WTC11 (cell line): ENCODE measurements around the gene TSPO. TPM values are rescaled to one million over a fixed set of nuclear protein-coding genes. Genes with fewer than 3 reads are reported as not detected.

Experiments used
- ATAC-seq: fragments of 200-7000 bp; cut with Tn5 transposase; 2 replicates; pipeline ENCODE4 v1.10.0; 2021; ENCODE audit warnings: mild to moderate bottlenecking, moderate library complexity
- CTCF ChIA-PET: fragments of 300-600 bp; sonication (Branson Sonifier 250); formaldehyde crosslinking; loops from one replicate; lab custom pipeline; 2021; ENCODE audit warnings: antibody characterized with exemption; lab: Charles Lee
- POLR2A ChIA-PET: fragments of 350-600 bp; sonication (Branson Sonifier 250); formaldehyde crosslinking; loops from one replicate; lab custom pipeline; 2021; ENCODE audit warnings: antibody characterized with exemption; lab: Charles Lee
- DNase-seq: peaks from one replicate; pipeline ENCODE4 v3.0.0; 2021; ENCODE audit warnings: low spot score
- H3K27ac Mint-ChIP-seq: 2 replicates; pipeline ENCODE4 v1.8.0; 2021; ENCODE audit warnings: mixed read lengths
- H3K27me3 Mint-ChIP-seq: 2 replicates; pipeline ENCODE4 v1.8.0; 2021; ENCODE audit warnings: low read depth, mild to moderate bottlenecking, moderate library complexity, mixed read lengths
- H3K36me3 Mint-ChIP-seq: 2 replicates; pipeline ENCODE4 v1.8.0; 2021; ENCODE audit warnings: mixed read lengths
- H3K4me1 Mint-ChIP-seq: 2 replicates; pipeline ENCODE4 v1.8.0; 2022; ENCODE audit warnings: mixed read lengths
- H3K4me3 Mint-ChIP-seq: 2 replicates; pipeline ENCODE4 v1.8.0; 2021; ENCODE audit warnings: mild to moderate bottlenecking, moderate library complexity, mixed read lengths
- H3K9me3 Mint-ChIP-seq: 2 replicates; pipeline ENCODE4 v1.8.0; 2021; ENCODE audit warnings: mixed read lengths
- AR ChIP-seq: fragments of 250-450 bp; sonication (Bioruptor Pico); IDR thresholded peaks from 2 replicates; pipeline ENCODE4 v1.9.0; 2021; ENCODE audit warnings: mild to moderate bottlenecking
- ARID4B ChIP-seq: sonication (generic); formaldehyde crosslinking; IDR thresholded peaks from 2 replicates; pipeline ENCODE4 v1.8.0; 2023; ENCODE audit warnings: missing genetic modification reagents, mild to moderate bottlenecking, borderline replicate concordance
- ELF4 ChIP-seq: sonication (generic); formaldehyde crosslinking; IDR thresholded peaks from 2 replicates; pipeline ENCODE4 v1.8.1; 2022; ENCODE audit warnings: low read depth, mild to moderate bottlenecking, moderate library complexity, missing genetic modification reagents
- EMX1 ChIP-seq: fragments of 250-450 bp; sonication (Bioruptor Pico); IDR thresholded peaks from 2 replicates; pipeline ENCODE4 v1.8.0; 2021; ENCODE audit warnings: mild to moderate bottlenecking
- GRHL2 ChIP-seq: fragments of 250-450 bp; sonication (Bioruptor Pico); IDR thresholded peaks from 2 replicates; pipeline ENCODE4 v1.8.0; 2022; ENCODE audit warnings: mild to moderate bottlenecking, moderate library complexity; ENCODE audit not compliant: insufficient replicate concordance, severe bottlenecking
- GTF2I ChIP-seq: fragments of 250-450 bp; sonication (Bioruptor Pico); conservative IDR thresholded peaks from 2 replicates; pipeline ENCODE4 v1.4.0; 2021; ENCODE audit warnings: mild to moderate bottlenecking
- MYBL2 ChIP-seq: sonication (generic); formaldehyde crosslinking; IDR thresholded peaks from 2 replicates; pipeline ENCODE4 v1.8.1; 2023; ENCODE audit warnings: mild to moderate bottlenecking, moderate library complexity, missing genetic modification reagents
- NFYB ChIP-seq: sonication (generic); formaldehyde crosslinking; conservative IDR thresholded peaks from 2 replicates; pipeline ENCODE4 v1.8.0; 2022; ENCODE audit warnings: low read depth, missing genetic modification reagents
- PRDM15 ChIP-seq: sonication (generic); formaldehyde crosslinking; IDR thresholded peaks from 2 replicates; pipeline ENCODE4 v1.8.0; 2022; ENCODE audit warnings: missing genetic modification reagents
- PRRX2 ChIP-seq: fragments of 250-450 bp; sonication (Bioruptor Pico); IDR thresholded peaks from 2 replicates; pipeline ENCODE4 v1.8.0; 2021; ENCODE audit warnings: mild to moderate bottlenecking
- TEAD1 ChIP-seq: sonication (generic); formaldehyde crosslinking; IDR thresholded peaks from 2 replicates; pipeline ENCODE4 v1.8.0; 2022; ENCODE audit warnings: mild to moderate bottlenecking, missing genetic modification reagents
- ZNF138 ChIP-seq: sonication (generic); formaldehyde crosslinking; conservative IDR thresholded peaks from 2 replicates; pipeline ENCODE4 v1.8.1; 2022; ENCODE audit warnings: mild to moderate bottlenecking, moderate library complexity, missing genetic modification reagents
- ZNF281 ChIP-seq: sonication (generic); formaldehyde crosslinking; IDR thresholded peaks from 2 replicates; pipeline ENCODE4 v1.8.0; 2023; ENCODE audit warnings: mild to moderate bottlenecking, missing genetic modification reagents
- ZNF396 ChIP-seq: fragments of 250-450 bp; sonication (Bioruptor Pico); IDR thresholded peaks from 2 replicates; pipeline ENCODE4 v1.8.0; 2021; ENCODE audit warnings: mild to moderate bottlenecking, moderate library complexity, borderline replicate concordance
- ZNF416 ChIP-seq: fragments of 250-450 bp; sonication (Bioruptor Pico); IDR thresholded peaks from 2 replicates; pipeline ENCODE4 v1.9.0; 2021; ENCODE audit warnings: mild to moderate bottlenecking, inconsistent platforms
- ZNF532 ChIP-seq: fragments of 250-450 bp; sonication (Bioruptor Pico); IDR thresholded peaks from 2 replicates; pipeline ENCODE4 v1.9.0; 2021; ENCODE audit warnings: mild to moderate bottlenecking, borderline replicate concordance
- total RNA-seq: library from RNA; stranded (reverse); gene quantifications from 3 replicates; pipeline ENCODE4 v1.2.3, GENCODE V29; 2021

TSPO gene
- total RNA-seq, 1 experiment from 2014 or later = 21.9 TPM

DNA sequence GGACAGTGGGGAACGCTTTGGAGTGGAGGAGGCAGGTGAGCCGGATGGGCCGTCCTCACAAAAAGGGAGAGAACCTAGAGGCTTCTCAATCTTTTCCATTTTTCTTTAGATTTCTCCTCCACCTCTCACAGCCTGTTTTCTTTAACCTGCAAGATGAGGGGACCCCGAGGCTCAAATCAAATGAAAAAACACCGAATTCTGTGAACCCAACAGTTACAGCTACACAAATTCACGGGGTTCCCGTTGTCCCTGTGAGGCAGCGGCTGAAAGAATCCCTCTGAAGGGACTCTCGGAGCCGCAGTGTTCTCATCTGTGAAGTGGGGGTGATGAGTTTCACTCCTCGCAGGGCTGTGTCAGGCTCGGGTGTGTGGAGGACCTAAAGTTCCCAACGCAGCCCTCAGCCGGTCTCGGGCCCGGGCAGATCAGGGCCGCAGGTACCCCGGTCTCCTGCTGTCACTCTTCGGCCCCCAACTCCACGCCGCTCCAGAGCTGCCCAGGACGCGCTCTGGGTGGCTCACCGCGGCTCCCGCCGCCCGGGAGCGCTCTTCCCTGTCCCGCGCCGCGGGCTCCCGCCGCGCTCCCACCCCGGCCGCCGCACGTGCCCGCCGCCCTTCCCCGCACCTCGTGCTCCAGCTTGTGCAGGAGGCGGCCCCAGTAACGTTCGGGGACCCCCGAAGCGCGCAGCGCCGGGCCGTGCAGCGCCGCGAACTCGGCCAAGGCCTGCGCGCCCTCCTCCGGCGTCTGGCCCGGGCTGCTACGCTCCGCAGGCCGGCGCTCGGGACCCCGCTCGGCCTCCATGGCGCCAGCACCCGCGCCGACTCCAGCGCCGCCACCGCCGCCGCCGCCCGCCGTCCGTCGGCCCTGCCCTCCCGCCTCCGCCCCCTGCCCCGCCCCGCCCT, 35.2 kb downstream of the TSPO start, which contains the start of gene TTLL12:
Gene TTLL12, minus strand, starts transcription at position 863 of the 899 bp plus-strand sequence. Its CDS starts 65 bp downstream, at position 798.
- CTCF ChIA-PET = interaction anchor here (0.6 to 4.9 kb wide), 35 partner anchors 11 to 737 kb away, joined by 3 to 85 read pairs (median 5); partner anchors contain the start of genes EFCAB6 and PNPLA3
- Mint-ChIP-seq H3K27me3 (peaks cover 16% of the 10 kb centered on the region), H3K36me3 (peaks cover 7% of the 10 kb centered on the region), H3K4me3 (peak within 1 kb of the TSS; percentile 78), H3K9me3 (no peaks in the 10 kb centered on the region), H3K4me1 (peaks cover 24% of the 10 kb centered on the region), H3K27ac (peak within 1 kb of the TSS; percentile 74)
- POLR2A ChIA-PET = interaction anchor here (0.5 to 1.4 kb wide), 4 partner anchors 21 to 677 kb away, joined by 3 to 4 read pairs (median 3); no protein-coding TSS in a partner anchor
- peak; percentile 12; the same call in 1 of the 2 replicates for ATAC-seq
- peak; percentile 54 for DNase-seq
- TF ChIP-seq ZNF532 (CRISPR knock-in tag) = no peak
- TF ChIP-seq ZNF416 (CRISPR knock-in tag) = no peak
- 0 out of 2 replicates have a peak, but pooled peaks have one; percentile 26 for TF ChIP-seq TEAD1 (CRISPR knock-in tag)
- TF ChIP-seq PRDM15 (CRISPR knock-in tag) = no peak
- no peak; the same call in 1 of the 2 replicates for TF ChIP-seq NFYB (CRISPR knock-in tag)
- TF ChIP-seq ZNF396 (CRISPR knock-in tag) = no peak
- TF ChIP-seq ZNF281 (CRISPR knock-in tag) = no peak
- TF ChIP-seq PRRX2 (CRISPR knock-in tag) = no peak
- TF ChIP-seq ARID4B (CRISPR knock-in tag) = 0 out of 2 replicates have a peak, but pooled peaks have one; percentile 27
- TF ChIP-seq EMX1 (CRISPR knock-in tag) = no peak
- TF ChIP-seq AR = no peak
- TF ChIP-seq GRHL2 (CRISPR knock-in tag) = no peak
- TF ChIP-seq GTF2I (CRISPR knock-in tag) = no peak
- TF ChIP-seq ZNF138 (CRISPR knock-in tag) = no peak
- TF ChIP-seq ELF4 (CRISPR knock-in tag) = no peak
- TF ChIP-seq MYBL2 (CRISPR knock-in tag) = no peak
